Calu3 (cell line): Measurements from ENCODE around the gene CSTA. TPM values are rescaled to one million over a fixed set of nuclear protein-coding genes. Genes with fewer than 3 reads are reported as not detected.

Experiments
- BruUV-seq: library from RNA; stranded (reverse); fragments of 400-500 nt; replicated peaks from 2 replicates; lab custom pipeline; 2021; lab: Mats Ljungman, UMichigan
- CTCF ChIA-PET: fragments of 300-600 bp; sonication (Branson Sonifier 250); formaldehyde crosslinking; loops from one replicate; lab custom pipeline; 2022; ENCODE audit warnings: antibody characterized with exemption; lab: Charles Lee
- DNase-seq: peaks from one replicate; pipeline ENCODE4 v3.0.0; 2022
- H3K27ac Mint-ChIP-seq: one replicate; pipeline ENCODE4 v1.8.0; 2022; ENCODE audit warnings: mixed read lengths; ENCODE audit not compliant: unreplicated experiment
- H3K27me3 Mint-ChIP-seq: one replicate; pipeline ENCODE4 v1.8.0; 2022; ENCODE audit warnings: mixed read lengths; ENCODE audit not compliant: unreplicated experiment
- H3K36me3 Mint-ChIP-seq: one replicate; pipeline ENCODE4 v1.8.0; 2022; ENCODE audit warnings: mild to moderate bottlenecking, moderate library complexity, mixed read lengths; ENCODE audit not compliant: insufficient read depth, unreplicated experiment
- H3K4me1 Mint-ChIP-seq: one replicate; pipeline ENCODE4 v1.8.0; 2022; ENCODE audit warnings: mild to moderate bottlenecking, low read depth, mixed read lengths; ENCODE audit not compliant: unreplicated experiment
- H3K4me3 Mint-ChIP-seq: one replicate; pipeline ENCODE4 v1.8.0; 2022; ENCODE audit warnings: mild to moderate bottlenecking, low read depth, moderate library complexity, mixed read lengths; ENCODE audit not compliant: unreplicated experiment
- H3K9me3 Mint-ChIP-seq: one replicate; pipeline ENCODE4 v1.8.0; 2022; ENCODE audit warnings: low read depth, mixed read lengths; ENCODE audit not compliant: unreplicated experiment
- intact Hi-C: fragments of 100-400 bp; cut with micrococcal nuclease; formaldehyde crosslinking; loops from one replicate; pipeline ENCODE4 v1.10.0; 2022; ENCODE audit not compliant: unreplicated experiment
- total RNA-seq: library from RNA; stranded (reverse); gene quantifications from 2 replicates; pipeline ENCODE4 v1.2.3, GENCODE V29; 2022
- TF ChIP-seq, protein P1 (sequence below): fragments of 200-600 bp; IDR thresholded peaks from one replicate; pipeline ENCODE4 v1.8.0; 2022; ENCODE audit warnings: antibody characterized with exemption; ENCODE audit not compliant: unreplicated experiment

Gene CSTA
- total RNA-seq, 1 experiment from 2014 or later = not detected

GRCh38 chr3:122332551-122332950, 7.5 kb downstream of the CSTA start:
- TF ChIP-seq, protein P1, sequence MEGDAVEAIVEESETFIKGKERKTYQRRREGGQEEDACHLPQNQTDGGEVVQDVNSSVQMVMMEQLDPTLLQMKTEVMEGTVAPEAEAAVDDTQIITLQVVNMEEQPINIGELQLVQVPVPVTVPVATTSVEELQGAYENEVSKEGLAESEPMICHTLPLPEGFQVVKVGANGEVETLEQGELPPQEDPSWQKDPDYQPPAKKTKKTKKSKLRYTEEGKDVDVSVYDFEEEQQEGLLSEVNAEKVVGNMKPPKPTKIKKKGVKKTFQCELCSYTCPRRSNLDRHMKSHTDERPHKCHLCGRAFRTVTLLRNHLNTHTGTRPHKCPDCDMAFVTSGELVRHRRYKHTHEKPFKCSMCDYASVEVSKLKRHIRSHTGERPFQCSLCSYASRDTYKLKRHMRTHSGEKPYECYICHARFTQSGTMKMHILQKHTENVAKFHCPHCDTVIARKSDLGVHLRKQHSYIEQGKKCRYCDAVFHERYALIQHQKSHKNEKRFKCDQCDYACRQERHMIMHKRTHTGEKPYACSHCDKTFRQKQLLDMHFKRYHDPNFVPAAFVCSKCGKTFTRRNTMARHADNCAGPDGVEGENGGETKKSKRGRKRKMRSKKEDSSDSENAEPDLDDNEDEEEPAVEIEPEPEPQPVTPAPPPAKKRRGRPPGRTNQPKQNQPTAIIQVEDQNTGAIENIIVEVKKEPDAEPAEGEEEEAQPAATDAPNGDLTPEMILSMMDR = no peak
- H3K27ac Mint-ChIP-seq = no peak overlapping the region

DNA sequence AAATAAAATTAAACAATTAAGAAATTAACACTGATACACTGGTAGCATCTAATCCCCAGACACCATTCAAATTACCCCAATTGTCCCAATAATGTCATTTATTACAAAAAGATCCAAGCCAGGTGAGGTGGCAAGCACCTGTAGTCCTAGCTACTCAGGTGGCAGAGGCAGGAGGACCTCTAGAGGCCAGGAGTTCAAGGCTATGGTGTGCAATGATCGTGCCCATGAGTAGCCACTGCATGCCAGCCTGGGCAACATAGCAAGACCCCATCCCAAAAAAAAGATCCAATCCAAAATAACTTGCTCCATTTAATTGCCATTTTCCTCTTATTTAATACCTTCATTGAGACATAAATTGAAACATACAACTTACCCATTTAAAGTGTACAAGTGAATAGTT, 17.8 kb downstream of the CSTA start:
- no peaks in the 10 kb centered on the region for H3K36me3 Mint-ChIP-seq
- no peak overlapping the region for H3K27ac Mint-ChIP-seq
- H3K27me3 Mint-ChIP-seq = no peaks in the 10 kb centered on the region
- H3K9me3 Mint-ChIP-seq = peaks cover 6% of the 10 kb centered on the region
- no peak for DNase-seq
- no peaks in the 10 kb centered on the region for H3K4me1 Mint-ChIP-seq
- no TSS peak for BruUV-seq
- CTCF ChIA-PET = no interaction called here
- H3K4me3 Mint-ChIP-seq = no peak overlapping the region
- TF ChIP-seq, protein P1 = no peak
- intact Hi-C loops = no loop called here

More at GRCh38 chr3:122332551-122332950, 7.5 kb downstream of the CSTA start:
- Mint-ChIP-seq H3K27me3 (peaks cover 31% of the 10 kb centered on the region), H3K4me3 (no peak overlapping the region), H3K9me3 (no peaks in the 10 kb centered on the region), H3K36me3 (no peaks in the 10 kb centered on the region), H3K4me1 (no peaks in the 10 kb centered on the region)
- no peak for DNase-seq
- intact Hi-C loops = no loop called here
- CTCF ChIA-PET = no interaction called here
- BruUV-seq = no TSS peak

DNA sequence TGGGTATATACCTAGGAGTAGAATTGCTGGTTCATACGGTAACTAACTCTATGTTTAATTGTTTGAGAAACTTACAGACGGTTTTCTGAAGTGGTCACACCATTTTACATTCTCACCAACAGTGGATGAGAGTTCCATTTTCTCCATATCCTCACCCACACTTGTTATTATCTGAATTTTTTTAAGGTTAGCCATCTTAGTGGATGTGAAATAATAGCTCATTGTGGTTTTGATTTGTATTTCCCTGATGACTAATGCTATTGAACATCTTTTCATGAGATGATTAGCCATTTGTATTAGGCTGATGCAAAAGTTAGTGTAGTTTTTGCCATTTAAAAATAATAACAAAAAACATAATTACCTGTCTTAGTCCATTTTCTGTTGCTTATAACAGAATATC, 18.6 kb downstream of the CSTA start:
- intact Hi-C loops = no loop called here
- H3K36me3 Mint-ChIP-seq = no peaks in the 10 kb centered on the region
- DNase-seq = no peak
- TF ChIP-seq, protein P1 = no peak
- CTCF ChIA-PET = interaction anchor here (0.6 kb wide), 1 partner anchor 16 kb away, joined by 5 read pairs; no protein-coding TSS in a partner anchor
- H3K4me3 Mint-ChIP-seq = no peak overlapping the region
- H3K4me1 Mint-ChIP-seq = no peaks in the 10 kb centered on the region
- no TSS peak for BruUV-seq
- no peaks in the 10 kb centered on the region for H3K27me3 Mint-ChIP-seq
- H3K27ac Mint-ChIP-seq = no peak overlapping the region
- peaks cover 8% of the 10 kb centered on the region for H3K9me3 Mint-ChIP-seq

DNA sequence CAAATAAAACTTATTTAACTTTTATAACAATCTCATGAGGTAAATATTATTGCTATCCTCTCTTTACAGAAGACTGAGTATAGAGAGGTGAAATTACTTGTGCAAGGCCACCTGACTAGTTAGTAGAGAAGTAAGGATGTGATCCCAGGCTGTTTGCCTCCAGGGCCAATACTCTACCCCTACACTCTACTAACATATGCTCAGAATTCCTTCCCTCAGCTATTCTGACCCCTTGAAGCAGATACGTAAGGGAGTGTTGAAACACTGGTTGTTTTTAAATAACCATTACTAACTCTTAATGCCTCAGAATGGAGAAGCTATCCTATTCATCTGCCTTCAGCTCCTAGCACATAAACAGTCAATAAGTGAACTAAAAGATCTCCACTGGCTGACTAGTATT, 24.1 kb downstream of the CSTA start:
- intact Hi-C loops = no loop called here
- no peak overlapping the region for H3K4me3 Mint-ChIP-seq
- no peak for DNase-seq
- BruUV-seq = no TSS peak
- H3K4me1 Mint-ChIP-seq = no peaks in the 10 kb centered on the region
- TF ChIP-seq, protein P1 = no peak
- H3K36me3 Mint-ChIP-seq = no peaks in the 10 kb centered on the region
- H3K27me3 Mint-ChIP-seq = no peaks in the 10 kb centered on the region
- peaks cover 6% of the 10 kb centered on the region for H3K9me3 Mint-ChIP-seq
- CTCF ChIA-PET = interaction anchor here (0.7 to 0.9 kb wide), 3 partner anchors 35 to 237 kb away, joined by 3 to 5 read pairs (median 3); partner anchors contain the start of gene FAM162A
- no peak overlapping the region for H3K27ac Mint-ChIP-seq
